Neural cell (in vitro differentiated cells): ENCODE results near the gene METTL1. TPM values are rescaled to one million over a fixed set of nuclear protein-coding genes. Genes with fewer than 3 reads are reported as not detected.

Source experiments
- H2AFZ ChIP-seq: fragments of 200-600, 300-800 bp; sonication (generic), shearing (Covaris generic); 2 replicates; pipeline ENCODE4 v1.6.0; 2014; ENCODE audit warnings: low read depth, mild to moderate bottlenecking, antibody characterized with exemption, low read length, moderate library complexity
- H3F3A ChIP-seq: fragments of 200-600 bp; shearing (Covaris generic); 2 replicates; pipeline ENCODE4 v1.6.1; 2016; ENCODE audit warnings: mild to moderate bottlenecking, moderate library complexity, mixed read lengths, antibody characterized with exemption, low read length; ENCODE audit not compliant: insufficient read depth, poor library complexity, severe bottlenecking
- H3K27ac ChIP-seq: fragments of 200-600, 300-800 bp; sonication (generic), shearing (Covaris generic); 2 replicates; pipeline ENCODE4 v1.5.1; 2014; ENCODE audit warnings: mild to moderate bottlenecking, low read length, moderate library complexity
- H3K27me3 ChIP-seq: fragments of 300-800, 200-600 bp; sonication (generic), shearing (Covaris generic); 2 replicates; pipeline ENCODE4 v1.6.0; 2014; ENCODE audit warnings: mild to moderate bottlenecking, low read depth, low read length, moderate library complexity; ENCODE audit not compliant: insufficient read depth
- H3K36me3 ChIP-seq: fragments of 300-800, 200-600 bp; sonication (generic), shearing (Covaris generic); 2 replicates; pipeline ENCODE4 v1.5.1; 2014; ENCODE audit warnings: mild to moderate bottlenecking, antibody characterized with exemption, low read length, moderate library complexity; ENCODE audit not compliant: insufficient read depth
- H3K4me2 ChIP-seq: fragments of 300-800, 200-600 bp; sonication (generic), shearing (Covaris generic); 2 replicates; pipeline ENCODE4 v1.6.0; 2014; ENCODE audit warnings: mild to moderate bottlenecking, low read length
- H3K4me3 ChIP-seq: fragments of 300-800, 200-600 bp; sonication (generic), shearing (Covaris generic); 2 replicates; pipeline ENCODE4 v1.5.1; 2014; ENCODE audit warnings: mild to moderate bottlenecking, low read length, moderate library complexity
- H3K79me2 ChIP-seq: fragments of 200-600 bp; shearing (Covaris generic); replicated peaks from 2 replicates; pipeline ENCODE4 v1.6.0; 2014; ENCODE audit warnings: mild to moderate bottlenecking, low read length, moderate library complexity; ENCODE audit not compliant: insufficient read depth
- H3K9ac ChIP-seq: fragments of 300-800, 200-600 bp; sonication (generic), shearing (Covaris generic); 2 replicates; pipeline ENCODE4 v1.6.1; 2016; ENCODE audit warnings: mild to moderate bottlenecking, low read length, mixed read lengths
- H3K9me2 ChIP-seq: fragments of 200-600 bp; shearing (Covaris generic); 2 replicates; pipeline ENCODE4 v1.6.1; 2016; ENCODE audit warnings: mild to moderate bottlenecking, low read length, mixed read lengths; ENCODE audit not compliant: insufficient read depth
- H3K9me3 ChIP-seq: fragments of 200-600, 300-800 bp; sonication (generic), shearing (Covaris generic); 2 replicates; pipeline ENCODE4 v1.6.1; 2016; ENCODE audit warnings: mild to moderate bottlenecking, mixed run types, low read length, moderate library complexity, mixed read lengths
- H4K20me1 ChIP-seq: fragments of 200-600 bp; shearing (Covaris generic); 2 replicates; pipeline ENCODE4 v1.6.1; 2016; ENCODE audit warnings: mild to moderate bottlenecking, mixed run types; ENCODE audit not compliant: insufficient read depth
- CTCF ChIP-seq: fragments of 450-650 bp; IDR thresholded peaks from 2 replicates; pipeline ENCODE4 v1.5.1; 2014; ENCODE audit warnings: antibody characterized with exemption, mild to moderate bottlenecking, moderate library complexity; ENCODE audit not compliant: poor library complexity, severe bottlenecking
- EP300 ChIP-seq: fragments of 450-650 bp; conservative IDR thresholded peaks from 2 replicates; pipeline ENCODE4 v1.6.1; 2014; ENCODE audit warnings: antibody characterized with exemption, mild to moderate bottlenecking, moderate library complexity; ENCODE audit not compliant: poor library complexity, severe bottlenecking
- EZH2 ChIP-seq: fragments of 200-600, 300-800 bp; shearing (Covaris generic), sonication (generic); IDR thresholded peaks from 2 replicates; pipeline ENCODE4 v1.6.1; 2014; ENCODE audit warnings: antibody characterized with exemption, low read length, borderline replicate concordance, mild to moderate bottlenecking; ENCODE audit not compliant: insufficient read depth, poor library complexity, severe bottlenecking
- MXI1 ChIP-seq: fragments of 450-650 bp; conservative IDR thresholded peaks from 2 replicates; pipeline ENCODE4 v1.6.1; 2014; ENCODE audit warnings: antibody characterized with exemption, mild to moderate bottlenecking; ENCODE audit not compliant: poor library complexity, severe bottlenecking
- POLR2AphosphoS5 ChIP-seq: IDR thresholded peaks from 2 replicates; pipeline ENCODE4 v1.6.1; 2012
- RAD21 ChIP-seq: fragments of 450-650 bp; conservative IDR thresholded peaks from 2 replicates; pipeline ENCODE4 v1.6.1; 2014; ENCODE audit warnings: antibody characterized with exemption, mild to moderate bottlenecking, moderate library complexity
- REST ChIP-seq: IDR thresholded peaks from 2 replicates; pipeline ENCODE4 v1.6.1; 2012; ENCODE audit warnings: borderline replicate concordance
- SMC3 ChIP-seq: fragments of 450-650 bp; conservative IDR thresholded peaks from 2 replicates; pipeline ENCODE4 v1.6.1; 2014; ENCODE audit warnings: antibody characterized with exemption, mild to moderate bottlenecking, moderate library complexity; ENCODE audit not compliant: poor library complexity
- TAF1 ChIP-seq: IDR thresholded peaks from 2 replicates; pipeline ENCODE4 v1.6.1; 2012; ENCODE audit warnings: low read depth
- polyA plus RNA-seq: library from polyadenylated mRNA; depleted of rRNA; stranded (reverse); fragments of >200 nt; gene quantifications from 2 replicates; pipeline ENCODE4 v1.2.3, GENCODE V29; 2014

METTL1 gene
- polyA plus RNA-seq, 1 donor from 2014 or later: 1.9 TPM

- H2AFZ ChIP-seq: no peak overlapping the region
- no peak overlapping the region for H3K27ac ChIP-seq
- no peaks in the 10 kb centered on the region for H3F3A ChIP-seq
- peaks cover 45% of the 10 kb centered on the region for H3K27me3 ChIP-seq
- no peaks in the 10 kb centered on the region for H3K9me3 ChIP-seq
- peak overlapping the region; percentile 90 for H3K4me2 ChIP-seq
- H3K79me2 ChIP-seq: no peaks in the 10 kb centered on the region
- TF ChIP-seq CTCF (peak; percentile 64), SMC3 (peak; percentile 43), TAF1 (no peak), POLR2AphosphoS5 (no peak), EZH2 (no peak), REST (no peak), EP300 (no peak), RAD21 (peak; percentile 61), MXI1 (no peak)
- H4K20me1 ChIP-seq: peaks cover 20% of the 10 kb centered on the region
- H3K4me3 ChIP-seq: peak overlapping the region; percentile 88
- peak overlapping the region; percentile 95 for H3K9ac ChIP-seq
- no peaks in the 10 kb centered on the region for H3K9me2 ChIP-seq
- peaks cover 16% of the 10 kb centered on the region for H3K36me3 ChIP-seq
Observed at GRCh38 chr12:57735952-57736740, 35.8 kb downstream of the METTL1 start.

GRCh38 chr12:57735198-57735855 is 36.6 kb downstream of the METTL1 start:
- no peaks in the 10 kb centered on the region for H3K9me2 ChIP-seq
- peak overlapping the region; percentile 90 for H3K4me2 ChIP-seq
- H4K20me1 ChIP-seq: peaks cover 20% of the 10 kb centered on the region
- no peaks in the 10 kb centered on the region for H3K79me2 ChIP-seq
- no peak overlapping the region for H2AFZ ChIP-seq
- no peaks in the 10 kb centered on the region for H3K9me3 ChIP-seq
- peak overlapping the region; percentile 88 for H3K4me3 ChIP-seq
- no peak for TF ChIP-seq EZH2
- no peak for TF ChIP-seq TAF1
- TF ChIP-seq RAD21: no peak
- TF ChIP-seq POLR2AphosphoS5: no peak
- no peak for TF ChIP-seq SMC3
- TF ChIP-seq CTCF: no peak
- no peak for TF ChIP-seq MXI1
- no peak for TF ChIP-seq REST
- no peak for TF ChIP-seq EP300
- peaks cover 16% of the 10 kb centered on the region for H3K36me3 ChIP-seq
- H3F3A ChIP-seq: no peaks in the 10 kb centered on the region
- peaks cover 50% of the 10 kb centered on the region for H3K27me3 ChIP-seq
- peak overlapping the region; percentile 95 for H3K9ac ChIP-seq
- no peak overlapping the region for H3K27ac ChIP-seq
